ENCODE measurements around the gene NTRK3. TPM values are rescaled to one million over a fixed set of nuclear protein-coding genes. Genes with fewer than 3 reads are reported as not detected.

The NTRK3 gene
- total and polyA plus RNA-seq, 2 of the 8 experiments (the other 6 are each of a cell fraction or from before 2014, with no cell fraction given) = 4.5 to 6.8 TPM

DNA sequence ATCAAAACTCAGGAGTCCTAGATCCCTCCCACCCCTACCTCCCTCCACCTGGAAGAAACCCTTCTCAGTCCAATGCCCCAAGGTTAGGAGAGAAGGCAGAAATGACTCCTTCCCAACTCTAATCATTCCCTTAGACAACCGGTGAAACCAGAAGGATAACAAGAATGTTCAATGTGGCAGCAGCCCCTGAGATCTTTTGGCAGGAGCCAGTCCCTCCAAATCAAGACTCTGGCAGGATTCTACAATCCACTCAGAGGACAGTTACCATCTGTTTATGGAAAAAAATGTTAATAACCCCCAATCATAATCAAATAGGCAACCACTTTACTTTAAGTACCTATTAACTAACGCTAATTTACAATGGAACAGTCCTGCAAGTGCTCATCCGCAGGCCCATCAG, 136.5 kb downstream of the NTRK3 start (continued):
- TF ChIP-seq POLR2A (IDR thresholded peaks at IDR 0.05; ENCODE audit: control extremely low read depth in 1 of 2, low read depth in 2 of 2, low read length in 2 of 2) (no peak), ASH2L (IDR thresholded peaks at IDR 0.05; ENCODE audit: low read length) (no peak), KDM1A (IDR thresholded peaks at IDR 0.05; ENCODE audit: borderline replicate concordance, low read length) (no peak), BRCA1 (IDR thresholded peaks at IDR 0.05; ENCODE audit: low read depth, low read length) (no peak), TBP (IDR thresholded peaks at IDR 0.05; ENCODE audit: low read depth, low read length) (no peak), SP1 (IDR thresholded peaks at IDR 0.05; ENCODE audit: low read depth, low read length) (no peak), CHD2 (IDR thresholded peaks at IDR 0.05; ENCODE audit: low read length) (no peak)
